CD14-positive monocyte (primary cell): ENCODE results near the gene SPC25. TPM values are rescaled to one million over a fixed set of nuclear protein-coding genes. Genes with fewer than 3 reads are reported as not detected.

Source experiments
- DNase-seq, 3 donors: peaks; one replicate each; pipeline ENCODE4 v3.0.0-alpha.2; 2011 to 2022
- H2AFZ ChIP-seq: 2 replicates; pipeline ENCODE4 v1.6.0; 2012; ENCODE audit warnings: mild to moderate bottlenecking, low read depth, low read length, inconsistent platforms; ENCODE audit not compliant: insufficient read depth, poor library complexity, severe bottlenecking
- H3K27ac ChIP-seq, 2 donors: 1 replicate in 1 of 2; 2 replicates in 1 of 2; pipeline ENCODE4 v1.5.1; 2012 to 2013; ENCODE audit warnings: low read length in 2 of 2, control low read depth in 1 of 2, inconsistent platforms in 1 of 2, low read depth in 1 of 2, mild to moderate bottlenecking in 1 of 2
- H3K27me3 ChIP-seq, 2 donors: one replicate each; pipeline versions ENCODE4 v1.6.0 to v1.6.1; 2011 to 2013; ENCODE audit warnings: low read length in 2 of 2; ENCODE audit not compliant: control insufficient read depth in 2 of 2, insufficient read depth in 2 of 2
- H3K36me3 ChIP-seq, 2 donors: replicated peaks in 1 of 2; 1 replicate in 1 of 2; 2 replicates in 1 of 2; pipeline versions ENCODE4 v1.5.1 to v1.6.1; 2012 to 2013; ENCODE audit warnings: low read length in 2 of 2, control low read depth in 1 of 2, inconsistent platforms in 1 of 2, mild to moderate bottlenecking in 1 of 2; ENCODE audit not compliant: insufficient read depth in 2 of 2, control insufficient read depth in 1 of 2
- H3K4me1 ChIP-seq, 2 donors: 1 replicate in 1 of 2; 2 replicates in 1 of 2; pipeline versions ENCODE4 v1.5.1 to v1.6.1; 2012 to 2013; ENCODE audit warnings: low read length in 2 of 2, control low read depth in 1 of 2, inconsistent platforms in 1 of 2, mild to moderate bottlenecking in 1 of 2, moderate library complexity in 1 of 2; ENCODE audit not compliant: insufficient read depth in 2 of 2, control insufficient read depth in 1 of 2
- H3K4me2 ChIP-seq: replicated peaks from 2 replicates; pipeline ENCODE3; 2012; ENCODE audit warnings: low read length, moderate library complexity, mild to moderate bottlenecking; ENCODE audit not compliant: poor library complexity, severe bottlenecking; ENCODE audit errors: extremely low read depth
- H3K4me3 ChIP-seq, 3 experiments: fragments of 200-600 bp in 1 of 3; sonication (generic) in 1 of 3; replicated peaks in 1 of 3; 1 replicate in 2 of 3; 2 replicates in 1 of 3; pipeline ENCODE4 v1.5.1; 2011 to 2013; ENCODE audit warnings: low read length in 3 of 3, mild to moderate bottlenecking in 3 of 3, control low read depth in 2 of 3, low read depth in 2 of 3, inconsistent platforms in 1 of 3, moderate library complexity in 1 of 3
- H3K79me2 ChIP-seq: 2 replicates; pipeline ENCODE4 v1.6.0; 2012; ENCODE audit warnings: mild to moderate bottlenecking, control low read depth, inconsistent platforms, low read length, moderate library complexity; ENCODE audit not compliant: insufficient read depth
- H3K9ac ChIP-seq: 2 replicates; pipeline ENCODE4 v1.6.0; 2017; ENCODE audit warnings: low read length, mild to moderate bottlenecking; ENCODE audit not compliant: insufficient read depth, poor library complexity, severe bottlenecking
- H3K9me3 ChIP-seq, 2 donors: replicated peaks in 1 of 2; 1 replicate in 1 of 2; 2 replicates in 1 of 2; pipeline versions ENCODE4 v1.5.1 to v1.6.1; 2012 to 2013; ENCODE audit warnings: low read length in 2 of 2, control low read depth in 1 of 2; ENCODE audit not compliant: control insufficient read depth in 1 of 2, insufficient read depth in 1 of 2
- H4K20me1 ChIP-seq: 2 replicates; pipeline ENCODE4 v1.6.0; 2012; ENCODE audit warnings: mild to moderate bottlenecking, low read length, control low read depth, moderate library complexity; ENCODE audit not compliant: insufficient read depth
- H3K27ac Mint-ChIP-seq, 7 donors: one replicate each; pipeline ENCODE4 v1.8.0; 2020; ENCODE audit warnings: mild to moderate bottlenecking in 7 of 7, mixed read lengths in 7 of 7, moderate library complexity in 6 of 7, inconsistent platforms in 2 of 7
- H3K27me3 Mint-ChIP-seq, 3 donors: one replicate each; pipeline ENCODE4 v1.8.0; 2021 to 2022; ENCODE audit warnings: low read depth in 3 of 3, mild to moderate bottlenecking in 3 of 3, mixed read lengths in 3 of 3, moderate library complexity in 3 of 3, inconsistent platforms in 1 of 3
- H3K36me3 Mint-ChIP-seq, 2 donors: one replicate each; pipeline ENCODE4 v1.8.0; 2020; ENCODE audit warnings: mixed read lengths in 2 of 2, inconsistent platforms in 1 of 2, mild to moderate bottlenecking in 1 of 2
- H3K4me1 Mint-ChIP-seq: one replicate; pipeline ENCODE4 v1.8.0; 2020; ENCODE audit warnings: mild to moderate bottlenecking, mixed read lengths
- H3K4me3 Mint-ChIP-seq, 2 donors: one replicate each; pipeline ENCODE4 v1.8.0; 2020; ENCODE audit warnings: mild to moderate bottlenecking in 2 of 2, mixed read lengths in 2 of 2, moderate library complexity in 1 of 2
- H3K9me3 Mint-ChIP-seq, 7 donors: one replicate each; pipeline ENCODE4 v1.8.0; 2020 to 2022; ENCODE audit warnings: mixed read lengths in 7 of 7, mild to moderate bottlenecking in 6 of 7, moderate library complexity in 6 of 7, inconsistent platforms in 2 of 7
- CTCF ChIP-seq: fragments of 200-600 bp; IDR thresholded peaks from one replicate; pipeline ENCODE4 v1.8.0; 2022; ENCODE audit warnings: antibody characterized with exemption, mild to moderate bottlenecking
- WGBS: methylation state at CpG from one replicate; pipeline ENCODE4 v1.1.5; 2013; ENCODE audit warnings: missing lambda C conversion rate; ENCODE audit not compliant: insufficient coverage; 5-methylcytosine and 5-hydroxymethylcytosine counted together
- intact Hi-C, 2 donors: fragments of 100-400 bp; cut with micrococcal nuclease; formaldehyde crosslinking; loops; one replicate each; pipeline versions ENCODE4 v1.15.0 to v1.15.1; 2023
- polyA plus RNA-seq, 3 donors: library from polyadenylated mRNA; depleted of rRNA in 1 of 3; unstranded in 2 of 3; stranded (reverse) in 1 of 3; fragments of 300-500 nt in 2 of 3; fragments of >200 nt in 1 of 3; fragmentation: Illumina TruSeq in 2 of 3; gene quantifications; 1 replicate in 2 of 3; 2 replicates in 1 of 3; pipeline ENCODE4 v1.2.3, GENCODE V29; 2012 to 2021

Gene SPC25
- polyA plus RNA-seq, 3 donors = not detected

- no peaks in the 10 kb centered on the region for H3K36me3 ChIP-seq
- Mint-ChIP-seq H3K27me3 (peaks cover 7 to 15% (median 9%) of the 10 kb centered on the region in 3 donors), H3K4me1 (peaks cover 15% of the 10 kb centered on the region), H3K4me3 (no peak overlapping the region), H3K36me3 (no peaks in the 10 kb centered on the region), H3K9me3 (peaks cover 0 to 2% (median 0%) of the 10 kb centered on the region in 7 donors), H3K27ac (no peak overlapping the region)
- no peak overlapping the region for H3K4me3 ChIP-seq
- no peak overlapping the region for H3K4me2 ChIP-seq
- no CpG with 5 or more reads among the region's 3 CpGs for WGBS
- no peak overlapping the region for H2AFZ ChIP-seq
- peaks cover 5 to 6% of the 10 kb centered on the region in 2 donors for H3K4me1 ChIP-seq
- H3K9me3 ChIP-seq = no peaks in the 10 kb centered on the region
- H3K79me2 ChIP-seq = no peaks in the 10 kb centered on the region
- no peak overlapping the region for H3K9ac ChIP-seq
- peaks cover 2 to 3% of the 10 kb centered on the region in 2 donors for H3K27me3 ChIP-seq
- DNase-seq = no peak
- H4K20me1 ChIP-seq = no peaks in the 10 kb centered on the region
- no peak overlapping the region for H3K27ac ChIP-seq
- TF ChIP-seq CTCF = no peak
- intact Hi-C loops = no loop called here
Measured at GRCh38 chr2:168915441-168916330, 25.5 kb upstream of the SPC25 start.

- peak overlapping the region in 1 of 2 donors; percentile 34 for H3K4me3 Mint-ChIP-seq
- WGBS = 92% methylated on average over 4 of the region's 4 CpGs
- no peak for DNase-seq
- no peak for TF ChIP-seq CTCF
- H3K27ac Mint-ChIP-seq = no peak overlapping the region
- intact Hi-C loops = no loop called here
- Histone ChIP-seq H3K36me3 (no peaks in the 10 kb centered on the region), H3K79me2 (no peaks in the 10 kb centered on the region), H3K27me3 (peaks cover 2 to 3% of the 10 kb centered on the region in 2 donors), H3K4me3 (no peak overlapping the region), H3K9ac (no peak overlapping the region), H3K9me3 (no peaks in the 10 kb centered on the region), H3K4me2 (peak overlapping the region; percentile 59), H3K4me1 (peaks cover 5 to 6% of the 10 kb centered on the region in 2 donors), H2AFZ (no peak overlapping the region), H4K20me1 (no peaks in the 10 kb centered on the region), H3K27ac (no peak overlapping the region)
- peaks cover 0 to 2% (median 0%) of the 10 kb centered on the region in 7 donors for H3K9me3 Mint-ChIP-seq
- H3K36me3 Mint-ChIP-seq = no peaks in the 10 kb centered on the region
- peaks cover 15% of the 10 kb centered on the region for H3K4me1 Mint-ChIP-seq
- H3K27me3 Mint-ChIP-seq = peaks cover 7 to 17% (median 9%) of the 10 kb centered on the region in 3 donors
Measured at GRCh38 chr2:168913495-168913894, 23.3 kb upstream of the SPC25 start.
